ENCODE results near the gene MYF6.

The MYF6 gene

GRCh38 chr12:80708259-80708974 is 983 bp downstream of the MYF6 start:
- no peak for DNase-seq

- no peak for DNase-seq
These were observed 1.5 kb downstream of the MYF6 start for GRCh38 chr12:80708975-80709328.

- DNase-seq, result no peak
These were observed 2.6 kb downstream of the MYF6 start for GRCh38 chr12:80709811-80710726.

GRCh38 chr12:80710727-80711449 is 3.5 kb downstream of the MYF6 start:
- DNase-seq, result no peak

- no peak for DNase-seq
These were observed 4.4 kb downstream of the MYF6 start for GRCh38 chr12:80711866-80712265.

GRCh38 chr12:80712866-80713265 is 5.4 kb downstream of the MYF6 start:
- DNase-seq, result no peak

- no peak for DNase-seq
These were observed 6.0 kb downstream of the MYF6 start for GRCh38 chr12:80713419-80713818.

- no peak for DNase-seq
These were observed 6.6 kb downstream of the MYF6 start for GRCh38 chr12:80714055-80714454.

GRCh38 chr12:80714846-80715245 is 7.4 kb downstream of the MYF6 start:
- no peak for DNase-seq

GRCh38 chr12:80715713-80716249 is 8.3 kb downstream of the MYF6 start:
- no peak for DNase-seq

GRCh38 chr12:80716696-80717469 is 9.4 kb downstream of the MYF6 start, which contains the start of gene MYF5:
MYF5 (plus strand) TSS chr12:80716912; CDS start chr12:80717064, 152 bp downstream.
- DNase-seq, result no peak

GRCh38 chr12:80717856-80718255 is 10.4 kb downstream of the MYF6 start:
- no peak for DNase-seq

GRCh38 chr12:80720516-80720915 is 13.1 kb downstream of the MYF6 start:
- DNase-seq, result no peak

- no peak for DNase-seq
These were observed 13.9 kb downstream of the MYF6 start for GRCh38 chr12:80721326-80721725.

GRCh38 chr12:80745851-80746505 is 38.5 kb downstream of the MYF6 start:
- DNase-seq, result no peak

GRCh38 chr12:80747800-80748199 is 40.4 kb downstream of the MYF6 start:
- DNase-seq, result no peak

- DNase-seq, result no peak
These were observed 42.0 kb downstream of the MYF6 start for GRCh38 chr12:80749456-80749855.

- no peak for DNase-seq
These were observed 45.0 kb downstream of the MYF6 start for GRCh38 chr12:80752464-80752863.

GRCh38 chr12:80754274-80754673 is 46.8 kb downstream of the MYF6 start:
- DNase-seq, result no peak

GRCh38 chr12:80756875-80757274 is 49.4 kb downstream of the MYF6 start:
- no peak for DNase-seq
